ENCODE data around the gene CDK5RAP3.

The CDK5RAP3 gene

DNA sequence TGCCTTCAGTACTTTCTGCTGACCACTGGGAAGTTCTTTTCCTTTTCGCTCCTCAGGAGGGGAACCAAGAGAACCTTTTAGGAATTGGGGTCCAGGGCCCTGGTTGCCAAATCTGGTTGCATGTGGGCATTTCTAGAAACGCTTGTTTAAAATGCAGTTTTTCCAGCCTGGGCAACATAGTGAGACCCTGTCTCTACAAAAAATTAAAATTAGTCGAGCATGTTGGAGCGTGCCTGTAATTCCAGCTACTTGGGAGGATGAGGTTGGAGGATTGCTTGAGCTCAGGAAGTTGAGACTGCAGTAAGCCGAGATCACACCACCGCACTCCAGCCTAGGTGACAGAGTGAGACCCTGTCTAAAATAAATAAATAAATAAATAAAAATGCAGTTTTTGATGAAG is 28.3 kb upstream of the CDK5RAP3 start:
- TF ChIP-seq, protein P1, sequence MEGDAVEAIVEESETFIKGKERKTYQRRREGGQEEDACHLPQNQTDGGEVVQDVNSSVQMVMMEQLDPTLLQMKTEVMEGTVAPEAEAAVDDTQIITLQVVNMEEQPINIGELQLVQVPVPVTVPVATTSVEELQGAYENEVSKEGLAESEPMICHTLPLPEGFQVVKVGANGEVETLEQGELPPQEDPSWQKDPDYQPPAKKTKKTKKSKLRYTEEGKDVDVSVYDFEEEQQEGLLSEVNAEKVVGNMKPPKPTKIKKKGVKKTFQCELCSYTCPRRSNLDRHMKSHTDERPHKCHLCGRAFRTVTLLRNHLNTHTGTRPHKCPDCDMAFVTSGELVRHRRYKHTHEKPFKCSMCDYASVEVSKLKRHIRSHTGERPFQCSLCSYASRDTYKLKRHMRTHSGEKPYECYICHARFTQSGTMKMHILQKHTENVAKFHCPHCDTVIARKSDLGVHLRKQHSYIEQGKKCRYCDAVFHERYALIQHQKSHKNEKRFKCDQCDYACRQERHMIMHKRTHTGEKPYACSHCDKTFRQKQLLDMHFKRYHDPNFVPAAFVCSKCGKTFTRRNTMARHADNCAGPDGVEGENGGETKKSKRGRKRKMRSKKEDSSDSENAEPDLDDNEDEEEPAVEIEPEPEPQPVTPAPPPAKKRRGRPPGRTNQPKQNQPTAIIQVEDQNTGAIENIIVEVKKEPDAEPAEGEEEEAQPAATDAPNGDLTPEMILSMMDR (conservative IDR thresholded peaks at IDR 0.05; ENCODE audit: low read length) = no peak
- no peak for TF ChIP-seq EZH2phosphoT487 (IDR thresholded peaks at IDR 0.05; ENCODE audit: borderline replicate concordance)
- peak overlapping the region; percentile 86 for H3K4me2 ChIP-seq (ENCODE audit: low read depth, low read length, poor library complexity, severe bottlenecking)
- no peaks in the 10 kb centered on the region for H3K27me3 ChIP-seq (ENCODE audit: insufficient read depth, low read length, poor library complexity, severe bottlenecking)
- H3K4me3 ChIP-seq (ENCODE audit: low read length, poor library complexity, severe bottlenecking) = peak overlapping the region; percentile 80
- peaks cover 20% of the 10 kb centered on the region for H3K4me1 ChIP-seq (ENCODE audit: insufficient read depth, low read length, poor library complexity, severe bottlenecking)
- H3K9me3 ChIP-seq (ENCODE audit: insufficient read depth, low read depth, low read length) = no peaks in the 10 kb centered on the region
- no peaks in the 10 kb centered on the region for H3F3A ChIP-seq (ENCODE audit: low read depth)
- peak overlapping the region; percentile 75 for H3K9ac ChIP-seq (ENCODE audit: low read depth, low read length, poor library complexity, severe bottlenecking)
- H2AFZ ChIP-seq (ENCODE audit: low read length) = no peak overlapping the region
- peaks cover 12% of the 10 kb centered on the region for H3K79me2 ChIP-seq (ENCODE audit: insufficient read depth, low read length)
- H3K9me2 ChIP-seq (replicated peaks; ENCODE audit: low read depth, low read length) = no peaks in the 10 kb centered on the region
- H3K36me3 ChIP-seq (ENCODE audit: insufficient read depth, low read length) = no peaks in the 10 kb centered on the region
- no peaks in the 10 kb centered on the region for H4K20me1 ChIP-seq (ENCODE audit: insufficient read depth, low read length, poor library complexity, severe bottlenecking)

DNA sequence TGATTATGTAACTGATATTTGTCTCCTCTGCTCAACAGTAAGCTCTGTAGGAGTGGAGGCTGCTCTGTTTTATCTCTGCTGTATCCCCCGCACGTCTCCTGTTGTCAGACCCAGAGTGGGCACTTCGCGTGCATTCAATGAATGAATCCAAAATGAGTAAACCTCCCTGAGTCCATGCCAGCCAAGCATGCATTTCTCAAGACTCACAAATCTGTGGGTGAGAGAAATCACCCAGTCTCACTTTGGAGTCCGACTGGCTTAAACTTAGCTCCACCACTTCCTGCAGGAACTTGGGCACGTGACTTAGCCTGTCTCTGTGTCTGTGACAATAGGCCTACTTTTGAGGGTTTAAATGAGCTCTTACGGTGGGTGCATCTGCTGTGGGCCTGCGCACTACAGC is 25.8 kb upstream of the CDK5RAP3 start:
- peaks cover 29% of the 10 kb centered on the region for H3K4me1 ChIP-seq (ENCODE audit: insufficient read depth, low read length, poor library complexity, severe bottlenecking)
- H3K4me2 ChIP-seq (ENCODE audit: low read depth, low read length, poor library complexity, severe bottlenecking) = peak overlapping the region; percentile 2
- no peak for TF ChIP-seq EZH2phosphoT487 (IDR thresholded peaks at IDR 0.05; ENCODE audit: borderline replicate concordance)
- TF ChIP-seq, protein P1 (conservative IDR thresholded peaks at IDR 0.05; ENCODE audit: low read length) = no peak
- H3K9me3 ChIP-seq (ENCODE audit: insufficient read depth, low read depth, low read length) = no peaks in the 10 kb centered on the region
- H3K27me3 ChIP-seq (ENCODE audit: insufficient read depth, low read length, poor library complexity, severe bottlenecking) = no peaks in the 10 kb centered on the region
- no peaks in the 10 kb centered on the region for H4K20me1 ChIP-seq (ENCODE audit: insufficient read depth, low read length, poor library complexity, severe bottlenecking)
- H3K36me3 ChIP-seq (ENCODE audit: insufficient read depth, low read length) = no peaks in the 10 kb centered on the region
- no peak overlapping the region for H2AFZ ChIP-seq (ENCODE audit: low read length)
- no peak overlapping the region for H3K4me3 ChIP-seq (ENCODE audit: low read length, poor library complexity, severe bottlenecking)
- peaks cover 12% of the 10 kb centered on the region for H3K79me2 ChIP-seq (ENCODE audit: insufficient read depth, low read length)
- H3F3A ChIP-seq (ENCODE audit: low read depth) = no peaks in the 10 kb centered on the region
- no peak overlapping the region for H3K9ac ChIP-seq (ENCODE audit: low read depth, low read length, poor library complexity, severe bottlenecking)
- H3K9me2 ChIP-seq (replicated peaks; ENCODE audit: low read depth, low read length) = no peaks in the 10 kb centered on the region

DNA sequence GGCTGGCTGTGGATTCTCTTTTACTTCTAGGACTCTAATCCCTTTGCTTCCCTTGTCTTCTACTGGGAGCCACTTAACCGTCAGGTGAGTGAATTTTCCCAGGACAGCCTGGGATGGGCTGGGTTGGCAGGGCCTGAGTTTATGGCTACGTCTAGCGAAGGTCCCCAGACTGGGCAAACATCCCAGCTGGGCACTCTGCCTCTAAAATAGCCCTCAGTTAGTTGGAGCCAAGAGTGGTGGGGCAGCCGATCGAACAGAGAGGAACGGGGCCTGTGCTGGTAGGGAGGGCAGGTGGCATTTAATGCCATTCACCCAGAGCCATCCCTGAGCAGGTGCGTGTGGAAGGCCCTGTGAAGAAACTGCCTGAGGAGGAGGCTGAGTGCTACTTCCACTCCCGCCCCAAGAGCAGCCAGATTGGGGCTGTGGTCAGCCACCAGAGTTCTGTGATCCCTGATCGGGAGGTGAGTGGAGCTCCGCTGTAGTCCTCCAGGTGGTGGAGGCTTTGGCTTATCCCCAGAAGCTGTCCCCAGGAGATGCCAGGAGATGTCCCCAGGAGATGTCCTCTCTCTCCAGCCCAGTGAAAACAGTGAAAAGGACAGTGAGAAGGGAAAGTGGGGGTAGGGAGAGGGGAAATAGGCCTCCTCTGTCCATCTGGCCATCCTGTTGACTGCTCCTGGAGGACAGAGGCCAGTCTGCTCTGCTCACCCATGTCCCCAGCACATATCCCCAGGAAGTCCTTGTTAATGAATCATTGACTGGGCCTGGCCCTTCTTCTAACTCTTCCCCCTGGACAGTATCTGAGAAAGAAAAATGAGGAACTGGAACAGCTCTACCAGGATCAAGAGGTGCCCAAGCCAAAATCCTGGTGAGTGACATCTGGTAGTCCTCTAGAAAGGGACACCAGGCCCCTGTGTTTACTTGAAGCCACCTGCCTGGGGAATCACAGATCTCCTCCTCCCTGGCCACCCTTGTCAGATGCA is 25.1 kb upstream of the CDK5RAP3 start:
- Histone ChIP-seq H3K9me3 (ENCODE audit: insufficient read depth, low read depth, low read length) (no peaks in the 10 kb centered on the region), H3K9ac (ENCODE audit: low read depth, low read length, poor library complexity, severe bottlenecking) (no peak overlapping the region), H3F3A (ENCODE audit: low read depth) (no peaks in the 10 kb centered on the region), H3K27me3 (ENCODE audit: insufficient read depth, low read length, poor library complexity, severe bottlenecking) (no peaks in the 10 kb centered on the region), H3K4me3 (ENCODE audit: low read length, poor library complexity, severe bottlenecking) (no peak overlapping the region), H3K9me2 (replicated peaks; ENCODE audit: low read depth, low read length) (no peaks in the 10 kb centered on the region), H3K79me2 (ENCODE audit: insufficient read depth, low read length) (peaks cover 12% of the 10 kb centered on the region), H3K36me3 (ENCODE audit: insufficient read depth, low read length) (no peaks in the 10 kb centered on the region), H4K20me1 (ENCODE audit: insufficient read depth, low read length, poor library complexity, severe bottlenecking) (no peaks in the 10 kb centered on the region), H2AFZ (ENCODE audit: low read length) (no peak overlapping the region), H3K4me1 (ENCODE audit: insufficient read depth, low read length, poor library complexity, severe bottlenecking) (peaks cover 26% of the 10 kb centered on the region), H3K4me2 (ENCODE audit: low read depth, low read length, poor library complexity, severe bottlenecking) (no peak overlapping the region)
- TF ChIP-seq EZH2phosphoT487 (IDR thresholded peaks at IDR 0.05; ENCODE audit: borderline replicate concordance) = no peak
- TF ChIP-seq, protein P1 (conservative IDR thresholded peaks at IDR 0.05; ENCODE audit: low read length) = no peak

Data from Loucy (cell line).